CD4-positive, alpha-beta T cell (primary cell): ENCODE measurements around the gene BMX. TPM values are rescaled to one million over a fixed set of nuclear protein-coding genes. Genes with fewer than 3 reads are reported as not detected.

Source experiments
- ATAC-seq: fragments of 200-7000 bp; cut with Tn5 transposase; one replicate; pipeline ENCODE4 v1.10.0; 2022; ENCODE audit warnings: mild to moderate bottlenecking; ENCODE audit not compliant: poor library complexity
- CTCF ChIA-PET: fragments of 350-600 bp; sonication (Branson Sonifier 250); formaldehyde crosslinking; loops from one replicate; lab custom pipeline; 2021; ENCODE audit warnings: antibody characterized with exemption, inconsistent platforms; lab: Charles Lee
- POLR2A ChIA-PET: fragments of 350-600 bp; sonication (Branson Sonifier 250); formaldehyde crosslinking; loops from one replicate; lab custom pipeline; 2021; ENCODE audit warnings: antibody characterized with exemption, inconsistent platforms; lab: Charles Lee
- DNase-seq, 14 experiments: peaks; one replicate each; pipeline ENCODE4 v3.0.0-alpha.2; 2013 to 2020; ENCODE audit warnings: mixed read lengths in 2 of 14
- H3K27ac ChIP-seq, 2 donors: one replicate each; pipeline versions ENCODE4 v1.5.1 to v1.7.0; 2013; ENCODE audit warnings: low read length in 2 of 2, low read depth in 1 of 2, mild to moderate bottlenecking in 1 of 2
- H3K27me3 ChIP-seq, 2 experiments: 1 replicate in 1 of 2; 2 replicates in 1 of 2; pipeline versions ENCODE4 v1.6.1 to v1.7.0; 2013; ENCODE audit warnings: low read length in 2 of 2, control low read depth in 1 of 2, mild to moderate bottlenecking in 1 of 2, moderate library complexity in 1 of 2; ENCODE audit not compliant: insufficient read depth in 2 of 2, control insufficient read depth in 1 of 2
- H3K36me3 ChIP-seq: one replicate; pipeline ENCODE4 v1.6.1; 2013; ENCODE audit warnings: low read length, control low read depth; ENCODE audit not compliant: insufficient read depth
- H3K4me1 ChIP-seq: one replicate; pipeline ENCODE4 v1.6.1; 2013; ENCODE audit warnings: low read length, control low read depth; ENCODE audit not compliant: insufficient read depth
- H3K4me3 ChIP-seq: one replicate; pipeline ENCODE4 v1.5.1; 2013; ENCODE audit warnings: mild to moderate bottlenecking, low read length, moderate library complexity
- H3K9me3 ChIP-seq, 2 experiments: 1 replicate in 1 of 2; 2 replicates in 1 of 2; pipeline versions ENCODE4 v1.6.1 to v1.7.0; 2013; ENCODE audit warnings: low read length in 2 of 2, mild to moderate bottlenecking in 2 of 2, control low read depth in 1 of 2, moderate library complexity in 1 of 2; ENCODE audit not compliant: control insufficient read depth in 1 of 2, insufficient read depth in 1 of 2
- H3K27ac Mint-ChIP-seq: one replicate; pipeline ENCODE4 v1.8.0; 2020; ENCODE audit warnings: mixed read lengths
- H3K27me3 Mint-ChIP-seq: one replicate; pipeline ENCODE4 v1.8.0; 2021; ENCODE audit warnings: mixed read lengths
- H3K36me3 Mint-ChIP-seq: one replicate; pipeline ENCODE4 v1.8.0; 2021; ENCODE audit warnings: low read depth, mixed read lengths
- H3K4me1 Mint-ChIP-seq: one replicate; pipeline ENCODE4 v1.8.0; 2021; ENCODE audit warnings: low read depth, mixed read lengths
- H3K4me3 Mint-ChIP-seq: one replicate; pipeline ENCODE4 v1.8.0; 2020; ENCODE audit warnings: mild to moderate bottlenecking, mixed read lengths
- H3K9me3 Mint-ChIP-seq: one replicate; pipeline ENCODE4 v1.8.0; 2020; ENCODE audit warnings: mixed read lengths
- CTCF ChIP-seq: fragments of 200-600 bp; IDR thresholded peaks from one replicate; pipeline ENCODE4 v1.8.0; 2022; ENCODE audit warnings: antibody characterized with exemption, mild to moderate bottlenecking
- intact Hi-C, 2 experiments: fragments of 100-400 bp; cut with DNase I in 1 of 2; cut with micrococcal nuclease in 1 of 2; formaldehyde crosslinking; loops; one replicate each; pipeline versions ENCODE4 v1.15.1 to v1.9.0; 2023 to 2025; cut with DNase I, micrococcal nuclease
- total RNA-seq, 174 experiments: library from RNA in 2 of 174; stranded (reverse) in 2 of 174; gene quantifications; one replicate each; pipeline ENCODE4 v1.2.3 and lab custom pipeline; 2021 to 2026

BMX gene
- total RNA-seq, 2 experiments from 2014 or later = not detected

DNA sequence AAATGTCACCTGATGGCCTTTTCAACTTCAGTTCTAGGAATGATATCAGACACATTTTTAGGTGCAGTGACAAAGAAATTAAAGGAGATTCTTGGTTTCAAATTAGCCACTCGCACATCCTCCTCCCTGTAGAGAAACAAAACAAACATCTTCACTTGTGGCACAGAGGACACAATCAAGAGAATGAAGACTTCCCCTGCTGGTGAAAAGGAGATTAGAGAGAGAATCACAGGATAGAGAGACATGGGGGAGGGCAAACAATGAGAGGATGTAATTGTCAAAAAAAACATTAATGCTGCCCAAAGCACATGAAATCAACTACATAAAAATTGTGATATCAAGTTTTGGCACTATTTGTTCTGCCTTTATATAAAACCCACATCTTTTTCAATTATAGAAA lies 65.6 kb downstream of the BMX start:
- H3K4me3 Mint-ChIP-seq = no peak overlapping the region
- TF ChIP-seq CTCF = no peak
- H3K36me3 ChIP-seq = no peaks in the 10 kb centered on the region
- no peaks in the 10 kb centered on the region for H3K9me3 Mint-ChIP-seq
- DNase-seq (no peak), ATAC-seq (no peak)
- no peaks in the 10 kb centered on the region for H3K9me3 ChIP-seq
- no peaks in the 10 kb centered on the region for H3K36me3 Mint-ChIP-seq
- H3K27me3 Mint-ChIP-seq = peaks cover 23% of the 10 kb centered on the region
- H3K4me1 ChIP-seq = no peaks in the 10 kb centered on the region
- H3K4me3 ChIP-seq = no peak overlapping the region
- intact Hi-C loops = no loop called here
- CTCF ChIA-PET = no interaction called here
- H3K27me3 ChIP-seq = no peaks in the 10 kb centered on the region
- no peak overlapping the region for H3K27ac ChIP-seq
- POLR2A ChIA-PET = no interaction called here
- no peaks in the 10 kb centered on the region for H3K4me1 Mint-ChIP-seq
- no peak overlapping the region for H3K27ac Mint-ChIP-seq

DNA sequence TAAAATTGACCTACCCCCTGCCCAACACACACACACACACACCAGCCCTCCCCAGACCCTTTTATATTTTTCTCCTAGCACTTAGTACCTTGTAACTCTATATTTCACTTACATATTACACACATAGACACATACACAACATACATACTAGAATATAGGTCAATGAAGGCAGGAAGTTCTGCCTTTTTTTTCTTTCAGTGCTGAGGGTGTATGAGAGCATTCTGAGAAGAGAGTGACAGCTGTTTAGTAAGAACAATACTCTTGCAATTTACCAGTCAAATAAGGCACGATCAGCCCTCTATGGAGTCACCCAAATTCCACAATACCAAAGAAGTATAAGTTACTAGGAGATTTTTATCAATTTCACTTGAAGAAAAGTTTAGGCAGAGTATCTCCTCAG lies 66.7 kb downstream of the BMX start:
- TF ChIP-seq CTCF = no peak
- peaks cover 23% of the 10 kb centered on the region for H3K27me3 Mint-ChIP-seq
- no peaks in the 10 kb centered on the region for H3K4me1 Mint-ChIP-seq
- POLR2A ChIA-PET = no interaction called here
- CTCF ChIA-PET = no interaction called here
- no peaks in the 10 kb centered on the region for H3K36me3 Mint-ChIP-seq
- ATAC-seq (no peak), DNase-seq (no peak)
- no peak overlapping the region for H3K27ac ChIP-seq
- no peak overlapping the region for H3K27ac Mint-ChIP-seq
- H3K9me3 ChIP-seq = no peaks in the 10 kb centered on the region
- H3K9me3 Mint-ChIP-seq = no peaks in the 10 kb centered on the region
- H3K4me3 ChIP-seq = no peak overlapping the region
- intact Hi-C loops = no loop called here
- H3K4me1 ChIP-seq = no peaks in the 10 kb centered on the region
- H3K27me3 ChIP-seq = no peaks in the 10 kb centered on the region
- no peak overlapping the region for H3K4me3 Mint-ChIP-seq
- H3K36me3 ChIP-seq = no peaks in the 10 kb centered on the region

DNA sequence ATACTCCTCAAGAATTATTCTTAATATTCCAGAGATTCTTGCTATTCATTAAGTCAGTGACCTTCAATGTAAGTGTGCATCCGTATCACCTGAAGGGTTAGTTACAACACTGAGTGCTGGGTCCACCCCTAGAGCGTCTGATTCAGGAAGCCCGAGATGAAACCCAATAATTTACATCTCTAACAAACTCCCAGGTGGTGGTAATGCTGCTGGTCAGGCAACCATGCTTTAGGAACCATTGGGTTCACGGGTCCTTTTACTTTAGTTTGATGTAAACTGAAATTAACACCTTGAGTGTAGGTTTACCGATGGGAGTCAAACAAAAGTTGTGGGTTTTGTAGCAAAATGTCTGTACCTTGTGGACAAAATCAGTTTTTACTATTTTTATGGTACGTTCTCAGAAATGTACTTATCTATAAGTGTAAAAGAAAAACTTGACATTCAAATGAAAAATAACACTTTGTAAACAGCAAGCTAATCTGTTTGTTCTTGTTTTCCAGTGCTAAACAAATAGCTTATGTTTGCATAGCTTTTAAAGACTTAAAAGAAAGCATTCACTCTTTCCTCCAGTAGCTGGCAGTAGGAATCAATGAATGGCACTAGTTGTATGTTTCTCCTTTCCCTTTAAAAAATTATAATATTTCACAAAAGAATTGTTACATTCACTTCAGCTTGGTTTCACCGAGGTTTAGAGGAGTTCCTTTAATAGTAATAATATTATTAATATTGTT lies 67.4 kb downstream of the BMX start:
- no peak overlapping the region for H3K27ac ChIP-seq
- Mint-ChIP-seq H3K27me3 (peaks cover 23% of the 10 kb centered on the region), H3K4me3 (no peak overlapping the region), H3K27ac (no peak overlapping the region), H3K4me1 (no peaks in the 10 kb centered on the region), H3K9me3 (no peaks in the 10 kb centered on the region), H3K36me3 (no peaks in the 10 kb centered on the region)
- H3K27me3 ChIP-seq = no peaks in the 10 kb centered on the region
- POLR2A ChIA-PET = no interaction called here
- intact Hi-C loops = no loop called here
- no peaks in the 10 kb centered on the region for H3K36me3 ChIP-seq
- no peaks in the 10 kb centered on the region for H3K4me1 ChIP-seq
- no peaks in the 10 kb centered on the region for H3K9me3 ChIP-seq
- H3K4me3 ChIP-seq = no peak overlapping the region
- TF ChIP-seq CTCF = no peak
- no peak for ATAC-seq
- no peak for DNase-seq
- CTCF ChIA-PET = no interaction called here
